ENCODE data around the gene NQO2. TPM values are rescaled to one million over a fixed set of nuclear protein-coding genes. Genes with fewer than 3 reads are reported as not detected.
"Not testable (repeated sequence)": the region's sequence is repeated elsewhere in the genome, so short reads cannot be mapped to it uniquely, and the experiment has no call there.

The NQO2 gene
- total and polyA plus RNA-seq, 7 donors: 42.8 to 201 (median 119) TPM

GRCh38 chr6:3052481-3053230, 53.0 kb downstream of the NQO2 start:
- no peaks in the 10 kb centered on the region for H3K9me3 ChIP-seq
- H3K27ac ChIP-seq: no peak overlapping the region
- 82 to 86% (median 83%) methylated on average over 17 of the region's 17 CpGs for WGBS, 3 donors
- H3K4me1 ChIP-seq: no peaks in the 10 kb centered on the region
- TF ChIP-seq, protein P1, sequence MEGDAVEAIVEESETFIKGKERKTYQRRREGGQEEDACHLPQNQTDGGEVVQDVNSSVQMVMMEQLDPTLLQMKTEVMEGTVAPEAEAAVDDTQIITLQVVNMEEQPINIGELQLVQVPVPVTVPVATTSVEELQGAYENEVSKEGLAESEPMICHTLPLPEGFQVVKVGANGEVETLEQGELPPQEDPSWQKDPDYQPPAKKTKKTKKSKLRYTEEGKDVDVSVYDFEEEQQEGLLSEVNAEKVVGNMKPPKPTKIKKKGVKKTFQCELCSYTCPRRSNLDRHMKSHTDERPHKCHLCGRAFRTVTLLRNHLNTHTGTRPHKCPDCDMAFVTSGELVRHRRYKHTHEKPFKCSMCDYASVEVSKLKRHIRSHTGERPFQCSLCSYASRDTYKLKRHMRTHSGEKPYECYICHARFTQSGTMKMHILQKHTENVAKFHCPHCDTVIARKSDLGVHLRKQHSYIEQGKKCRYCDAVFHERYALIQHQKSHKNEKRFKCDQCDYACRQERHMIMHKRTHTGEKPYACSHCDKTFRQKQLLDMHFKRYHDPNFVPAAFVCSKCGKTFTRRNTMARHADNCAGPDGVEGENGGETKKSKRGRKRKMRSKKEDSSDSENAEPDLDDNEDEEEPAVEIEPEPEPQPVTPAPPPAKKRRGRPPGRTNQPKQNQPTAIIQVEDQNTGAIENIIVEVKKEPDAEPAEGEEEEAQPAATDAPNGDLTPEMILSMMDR (IDR thresholded peaks at IDR 0.05): no peak
- no peaks in the 10 kb centered on the region for H3K36me3 ChIP-seq (ENCODE audit: insufficient read depth in 1 of 2, low read depth in 1 of 2)
- no peak overlapping the region for H3K4me3 ChIP-seq
- DNase-seq: no peak
- ATAC-seq: no peak
- intact Hi-C loops (cut with DNase I): loop anchor here in 1 of 2 donors (1.0 kb wide), 1 partner anchor 50 kb away; no protein-coding TSS in a partner anchor
- H3K27me3 ChIP-seq (ENCODE audit: insufficient read depth in 3 of 3, low read length in 2 of 3): peaks cover 0 to 3% (median 0%) of the 10 kb centered on the region in 3 donors

DNA sequence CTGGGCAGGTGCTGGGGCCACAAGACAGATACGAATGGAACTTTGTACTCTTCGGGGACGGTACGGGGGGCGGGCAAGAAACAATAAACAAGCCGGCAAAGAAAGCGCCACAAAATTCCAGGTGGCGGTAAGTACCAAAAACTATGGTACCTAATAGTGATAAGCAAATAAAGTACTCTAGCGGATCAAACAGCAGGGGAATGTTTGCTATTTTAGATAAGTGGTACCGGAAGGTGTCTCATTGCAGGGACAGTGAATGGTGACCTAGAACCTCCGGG, 53.5 kb downstream of the NQO2 start:
- DNase-seq: no peak
- Histone ChIP-seq H3K9me3 (no peaks in the 10 kb centered on the region), H3K4me1 (no peaks in the 10 kb centered on the region), H3K36me3 (ENCODE audit: insufficient read depth in 1 of 2, low read depth in 1 of 2) (no peaks in the 10 kb centered on the region), H3K4me3 (peak overlapping the region; percentile 66), H3K27me3 (ENCODE audit: insufficient read depth in 3 of 3, low read length in 2 of 3) (peaks cover 0 to 3% (median 0%) of the 10 kb centered on the region in 3 donors), H3K27ac (peak overlapping the region; percentile 63)
- 78 to 89% (median 86%) methylated on average over 11 of the region's 11 CpGs for WGBS, 3 donors
- intact Hi-C loops (cut with DNase I): loop anchor here in 1 of 2 donors (1.0 kb wide), 1 partner anchor 51 kb away; no protein-coding TSS in a partner anchor
- no peak for ATAC-seq
- TF ChIP-seq, protein P1 (IDR thresholded peaks at IDR 0.05): no peak

DNA sequence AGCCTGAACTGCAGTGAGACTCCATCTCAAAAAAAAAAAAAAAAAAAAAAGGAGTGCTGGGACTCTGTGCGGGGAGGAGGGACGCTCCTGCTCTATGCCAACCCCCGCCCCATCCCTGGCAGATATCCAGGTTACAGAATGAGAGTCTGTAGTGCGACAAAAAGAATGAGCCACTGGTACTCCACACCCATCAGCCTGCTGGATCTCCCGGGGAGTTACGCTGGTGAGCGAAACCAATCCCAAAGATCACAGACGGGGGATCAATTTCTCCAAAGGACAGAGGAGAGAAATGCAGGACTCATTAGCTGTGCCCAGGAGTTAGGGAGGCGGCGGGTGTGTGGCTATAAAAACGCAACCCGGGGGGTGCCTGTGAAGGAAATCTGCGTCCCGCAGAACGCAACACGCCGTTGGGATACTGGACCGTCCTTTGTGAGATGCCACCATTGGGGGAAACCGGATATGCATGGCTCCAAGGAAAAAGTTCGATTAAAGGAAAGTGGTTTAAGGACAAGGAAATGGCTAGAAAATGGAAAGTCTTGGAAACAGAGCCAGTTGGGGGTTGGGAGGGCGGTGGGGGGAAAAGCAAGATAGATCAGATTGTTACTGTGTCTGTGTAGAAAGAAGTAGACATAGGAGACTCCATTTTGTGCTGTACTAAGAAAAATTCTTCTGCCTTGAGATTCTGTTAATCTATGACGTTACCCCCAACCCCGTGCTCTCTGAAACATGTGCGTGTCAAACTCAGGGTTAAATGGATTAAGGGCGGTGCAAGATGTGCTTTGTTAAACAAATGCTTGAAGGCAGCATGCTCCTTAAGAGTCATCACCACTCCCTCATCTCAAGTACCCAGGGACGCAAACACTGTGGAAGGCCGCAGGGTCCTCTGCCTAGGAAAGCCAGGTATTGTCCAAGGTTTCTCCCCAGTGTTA, 54.8 kb downstream of the NQO2 start:
- ATAC-seq (peak in 3 of 4 donors; percentile 20 to 39 (median 38)), DNase-seq (peak; percentile 62 to 77)
- H3K9me3 ChIP-seq; H3K36me3 ChIP-seq (ENCODE audit: insufficient read depth in 1 of 2, low read depth in 1 of 2); H3K27me3 ChIP-seq (ENCODE audit: insufficient read depth in 3 of 3, low read length in 2 of 3); H3K4me1 ChIP-seq: not testable (repeated sequence)
- Histone ChIP-seq H3K27ac (peak overlapping the region; percentile 63), H3K4me3 (peak overlapping the region; percentile 66)
- WGBS, 3 donors: 23 to 44% (median 31%) methylated on average over 25 to 27 of the region's 27 CpGs
- intact Hi-C loops (cut with DNase I): loop anchor here (1.0 to 5.0 kb wide), 3 partner anchors 55 to 212 kb away; partner anchors contain the start of genes NQO2 (in 1 of the 2) and SERPINB1 (in 1 of the 2)

GRCh38 chr6:3055158-3055499, 55.4 kb downstream of the NQO2 start:
- not testable (repeated sequence) for H3K27me3 ChIP-seq (ENCODE audit: insufficient read depth in 3 of 3, low read length in 2 of 3); H3K36me3 ChIP-seq (ENCODE audit: insufficient read depth in 1 of 2, low read depth in 1 of 2); H3K4me1 ChIP-seq; H3K27ac ChIP-seq; H3K9me3 ChIP-seq; H3K4me3 ChIP-seq; DNase-seq; ATAC-seq
- intact Hi-C loops (cut with DNase I): loop anchor here (2.0 to 5.0 kb wide), 2 partner anchors 212 to 213 kb away; partner anchors contain the start of gene SERPINB1 (in 1 of the 2)
- whole genome bisulfite sequencing, 3 donors: 46 to 51% (median 49%) methylated on average over 3 of the region's 3 CpGs

DNA sequence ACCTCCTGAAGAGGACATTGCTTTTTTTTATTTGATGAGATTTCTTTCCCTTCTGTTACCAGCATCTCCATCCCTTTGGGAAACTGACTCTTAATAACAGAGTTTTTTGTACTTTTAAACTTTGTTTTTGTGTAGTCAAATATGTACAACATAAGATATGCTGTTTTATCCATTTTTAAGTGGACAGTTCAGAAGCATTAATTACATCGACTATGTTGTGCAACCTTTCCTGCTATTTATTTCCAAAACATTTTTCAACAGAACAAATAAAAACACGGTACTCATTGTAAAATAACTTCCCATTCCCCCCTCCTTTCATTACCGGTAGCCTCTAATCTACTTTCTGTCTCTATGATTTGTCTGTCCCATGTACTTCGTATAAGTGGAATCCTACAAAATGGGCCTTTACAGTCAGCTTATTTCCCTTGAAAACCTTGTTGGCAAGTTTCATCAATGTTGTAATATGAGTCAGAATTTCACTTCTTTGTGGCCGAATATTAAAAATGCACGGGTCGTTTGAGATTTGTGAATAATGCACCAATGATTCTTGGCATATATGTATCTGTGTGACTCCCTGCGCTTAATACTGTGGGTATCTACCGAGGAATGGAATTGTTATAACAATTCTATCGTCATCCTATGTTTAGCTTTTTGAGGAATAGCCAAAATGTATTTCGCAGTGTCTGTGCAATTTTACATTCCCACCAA, 57.5 kb downstream of the NQO2 start:
- WGBS, 3 donors: 77 to 78% (median 77%) methylated on average over 11 of the region's 11 CpGs
- TF ChIP-seq, protein P1 (IDR thresholded peaks at IDR 0.05): no peak
- no peaks in the 10 kb centered on the region for H3K36me3 ChIP-seq (ENCODE audit: insufficient read depth in 1 of 2, low read depth in 1 of 2)
- DNase-seq: no peak
- no peak for ATAC-seq
- intact Hi-C loops (cut with DNase I): loop anchor here (2.0 to 5.0 kb wide), 2 partner anchors 60 to 215 kb away; partner anchors contain the start of gene SERPINB1 (in 1 of the 2)
- no peaks in the 10 kb centered on the region for H3K9me3 ChIP-seq
- no peaks in the 10 kb centered on the region for H3K27me3 ChIP-seq (ENCODE audit: insufficient read depth in 3 of 3, low read length in 2 of 3)
- H3K4me3 ChIP-seq: no peak overlapping the region
- H3K27ac ChIP-seq: no peak overlapping the region
- H3K4me1 ChIP-seq: no peaks in the 10 kb centered on the region
